Endodermal cell (in vitro differentiated cells): ENCODE data around the gene CDADC1. TPM values are rescaled to one million over a fixed set of nuclear protein-coding genes. Genes with fewer than 3 reads are reported as not detected.

Source experiments
- DNase-seq: peaks from one replicate; pipeline ENCODE4 v3.0.0-alpha.2; 2017
- H3K27ac ChIP-seq: 2 replicates; pipeline ENCODE4 v1.5.1; 2013; ENCODE audit warnings: mild to moderate bottlenecking, low read depth, low read length, moderate library complexity
- H3K27me3 ChIP-seq: 2 replicates; pipeline ENCODE4 v1.6.1; 2013; ENCODE audit warnings: mild to moderate bottlenecking, low read length, moderate library complexity; ENCODE audit not compliant: insufficient read depth, control insufficient read depth, poor library complexity, severe bottlenecking
- H3K36me3 ChIP-seq: 2 replicates; pipeline ENCODE4 v1.7.0; 2013; ENCODE audit warnings: mild to moderate bottlenecking, low read length, moderate library complexity; ENCODE audit not compliant: control insufficient read depth, insufficient read depth
- H3K4me1 ChIP-seq: one replicate; pipeline ENCODE4 v1.7.0; 2013; ENCODE audit warnings: low read length; ENCODE audit not compliant: control insufficient read depth, insufficient read depth
- H3K4me3 ChIP-seq: 2 replicates; pipeline ENCODE4 v1.5.1; 2013; ENCODE audit warnings: mild to moderate bottlenecking, low read length, moderate library complexity
- H3K9ac ChIP-seq: 2 replicates; pipeline ENCODE4 v1.6.1; 2013; ENCODE audit warnings: mild to moderate bottlenecking, low read length, moderate library complexity; ENCODE audit not compliant: poor library complexity, severe bottlenecking; ENCODE audit errors: extremely low read depth
- H3K9me3 ChIP-seq: 2 replicates; pipeline ENCODE4 v1.6.1; 2013; ENCODE audit warnings: mild to moderate bottlenecking, low read length, moderate library complexity; ENCODE audit not compliant: control insufficient read depth
- H3K27ac Mint-ChIP-seq: 2 replicates; pipeline ENCODE4 v1.8.0; 2020; ENCODE audit warnings: mixed read lengths
- H3K27me3 Mint-ChIP-seq: 2 replicates; pipeline ENCODE4 v1.8.0; 2021; ENCODE audit warnings: mild to moderate bottlenecking, mixed read lengths; ENCODE audit not compliant: insufficient read depth
- H3K36me3 Mint-ChIP-seq: 2 replicates; pipeline ENCODE4 v1.8.0; 2020; ENCODE audit warnings: low read depth, mixed read lengths
- H3K4me1 Mint-ChIP-seq: 2 replicates; pipeline ENCODE4 v1.8.0; 2020; ENCODE audit warnings: mixed read lengths
- H3K4me3 Mint-ChIP-seq: 2 replicates; pipeline ENCODE4 v1.8.0; 2020; ENCODE audit warnings: mild to moderate bottlenecking, moderate library complexity, mixed read lengths
- H3K9me3 Mint-ChIP-seq: 2 replicates; pipeline ENCODE4 v1.8.0; 2020; ENCODE audit warnings: mild to moderate bottlenecking, mixed read lengths
- WGBS, 2 experiments: methylation state at CpG; one replicate each; pipeline versions ENCODE4 v1.1.5 to v1.1.7; 2013; ENCODE audit warnings: missing lambda C conversion rate in 2 of 2, mixed read lengths in 1 of 2; ENCODE audit not compliant: insufficient coverage in 1 of 2, insufficient read length in 1 of 2; 5-methylcytosine and 5-hydroxymethylcytosine counted together
- total RNA-seq, 2 donors: library from RNA; stranded (reverse); fragmentation: NEBNext Ultra II Directional in 1 of 2; extraction: Animal tissue kit (Norgen Biotek cat#: 25700) in 1 of 2; gene quantifications; 2 replicates in 1 of 2; 3 replicates in 1 of 2; pipeline ENCODE4 v1.2.1, GENCODE V29; 2021
- TF ChIP-seq, protein P1 (sequence below): fragments of 200-600 bp; sonication (generic); conservative IDR thresholded peaks from 2 replicates; pipeline ENCODE4 v1.5.0; 2021; ENCODE audit warnings: antibody characterized with exemption, mild to moderate bottlenecking

CDADC1 gene
- total RNA-seq, 2 donors from 2014 or later, result 6.0 to 15.8 TPM

- H3K4me1 ChIP-seq, result no peaks in the 10 kb centered on the region
- H3K36me3 Mint-ChIP-seq, result no peaks in the 10 kb centered on the region
- no peaks in the 10 kb centered on the region for H3K9me3 ChIP-seq
- no peaks in the 10 kb centered on the region for H3K27me3 Mint-ChIP-seq
- no peaks in the 10 kb centered on the region for H3K9me3 Mint-ChIP-seq
- no peak overlapping the region for H3K9ac ChIP-seq
- no peak overlapping the region for H3K27ac ChIP-seq
- no peak overlapping the region for H3K27ac Mint-ChIP-seq
- 98 to 100% methylated on average over 1 to 2 of the region's 2 CpGs for WGBS, 2 experiments
- TF ChIP-seq, protein P1, sequence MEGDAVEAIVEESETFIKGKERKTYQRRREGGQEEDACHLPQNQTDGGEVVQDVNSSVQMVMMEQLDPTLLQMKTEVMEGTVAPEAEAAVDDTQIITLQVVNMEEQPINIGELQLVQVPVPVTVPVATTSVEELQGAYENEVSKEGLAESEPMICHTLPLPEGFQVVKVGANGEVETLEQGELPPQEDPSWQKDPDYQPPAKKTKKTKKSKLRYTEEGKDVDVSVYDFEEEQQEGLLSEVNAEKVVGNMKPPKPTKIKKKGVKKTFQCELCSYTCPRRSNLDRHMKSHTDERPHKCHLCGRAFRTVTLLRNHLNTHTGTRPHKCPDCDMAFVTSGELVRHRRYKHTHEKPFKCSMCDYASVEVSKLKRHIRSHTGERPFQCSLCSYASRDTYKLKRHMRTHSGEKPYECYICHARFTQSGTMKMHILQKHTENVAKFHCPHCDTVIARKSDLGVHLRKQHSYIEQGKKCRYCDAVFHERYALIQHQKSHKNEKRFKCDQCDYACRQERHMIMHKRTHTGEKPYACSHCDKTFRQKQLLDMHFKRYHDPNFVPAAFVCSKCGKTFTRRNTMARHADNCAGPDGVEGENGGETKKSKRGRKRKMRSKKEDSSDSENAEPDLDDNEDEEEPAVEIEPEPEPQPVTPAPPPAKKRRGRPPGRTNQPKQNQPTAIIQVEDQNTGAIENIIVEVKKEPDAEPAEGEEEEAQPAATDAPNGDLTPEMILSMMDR, result no peak
- H3K4me1 Mint-ChIP-seq, result no peaks in the 10 kb centered on the region
- H3K36me3 ChIP-seq, result no peaks in the 10 kb centered on the region
- no peaks in the 10 kb centered on the region for H3K27me3 ChIP-seq
- H3K4me3 Mint-ChIP-seq, result no peak overlapping the region
- no peak for DNase-seq
- no peak overlapping the region for H3K4me3 ChIP-seq
These were observed 72.2 kb downstream of the CDADC1 start for GRCh38 chr13:49319951-49320350.

- DNase-seq, result no peak
- Mint-ChIP-seq H3K9me3 (no peaks in the 10 kb centered on the region), H3K27me3 (no peaks in the 10 kb centered on the region), H3K4me3 (no peak overlapping the region), H3K27ac (no peak overlapping the region), H3K36me3 (no peaks in the 10 kb centered on the region), H3K4me1 (no peaks in the 10 kb centered on the region)
- TF ChIP-seq, protein P1, result no peak
- 100% methylated on average over 1 of the region's 2 CpGs for WGBS, 2 experiments
- Histone ChIP-seq H3K27ac (no peak overlapping the region), H3K9me3 (no peaks in the 10 kb centered on the region), H3K4me3 (no peak overlapping the region), H3K27me3 (no peaks in the 10 kb centered on the region), H3K9ac (no peak overlapping the region), H3K36me3 (no peaks in the 10 kb centered on the region), H3K4me1 (no peaks in the 10 kb centered on the region)
These were observed 73.2 kb downstream of the CDADC1 start for GRCh38 chr13:49320975-49321374.

GRCh38 chr13:49322702-49323101 lies 75.0 kb downstream of the CDADC1 start:
- Histone ChIP-seq H3K9me3 (no peaks in the 10 kb centered on the region), H3K4me3 (no peak overlapping the region), H3K4me1 (no peaks in the 10 kb centered on the region), H3K36me3 (no peaks in the 10 kb centered on the region), H3K27me3 (no peaks in the 10 kb centered on the region), H3K27ac (no peak overlapping the region), H3K9ac (no peak overlapping the region)
- 92% methylated on average over 2 of the region's 2 CpGs; no CpG with 5 or more reads in 1 of the 2 experiments for WGBS, 2 experiments
- Mint-ChIP-seq H3K27me3 (no peaks in the 10 kb centered on the region), H3K9me3 (no peaks in the 10 kb centered on the region), H3K4me3 (no peak overlapping the region), H3K27ac (no peak overlapping the region), H3K36me3 (no peaks in the 10 kb centered on the region), H3K4me1 (no peaks in the 10 kb centered on the region)
- no peak for DNase-seq
- TF ChIP-seq, protein P1, result no peak
